Psoas muscle (tissue), 8 donors: ENCODE measurements around the gene ABHD8. TPM values are rescaled to one million over a fixed set of nuclear protein-coding genes. Genes with fewer than 3 reads are reported as not detected.

Source experiments
- ATAC-seq, 4 donors: fragments of 200-7000 bp; cut with Tn5 transposase; one replicate each; pipeline ENCODE4 v1.9.1; 2020; ENCODE audit warnings: moderate library complexity in 3 of 4, mild to moderate bottlenecking in 2 of 4
- DNase-seq, 2 donors: peaks; one replicate each; pipeline ENCODE4 v3.0.0-alpha.2; 2020
- H3K27ac ChIP-seq: fragments of 200-600 bp; one replicate; pipeline ENCODE4 v1.8.0; 2022
- H3K27me3 ChIP-seq, 3 donors: fragments of 200-600 bp in 1 of 3; one replicate each; pipeline versions ENCODE4 v1.6.1 to v1.8.0; 2013 to 2022; ENCODE audit warnings: low read length in 2 of 3, mild to moderate bottlenecking in 2 of 3, moderate library complexity in 1 of 3; ENCODE audit not compliant: insufficient read depth in 3 of 3
- H3K36me3 ChIP-seq, 2 donors: fragments of 200-600 bp in 1 of 2; one replicate each; pipeline versions ENCODE4 v1.6.1 to v1.8.0; 2013 to 2022; ENCODE audit warnings: low read depth in 1 of 2, mild to moderate bottlenecking in 1 of 2, moderate library complexity in 1 of 2; ENCODE audit not compliant: insufficient read depth in 1 of 2
- H3K4me1 ChIP-seq: fragments of 200-600 bp; one replicate; pipeline ENCODE4 v1.8.0; 2022
- H3K4me3 ChIP-seq: fragments of 200-600 bp; one replicate; pipeline ENCODE4 v1.8.0; 2022; ENCODE audit warnings: mild to moderate bottlenecking
- H3K9me3 ChIP-seq: fragments of 200-600 bp; one replicate; pipeline ENCODE4 v1.8.0; 2022
- WGBS, 3 donors: extraction: QIAGEN DNeasy Blood & Tissue Kit; methylation state at CpG; one replicate each; pipeline versions ENCODE4 v1.1.6 to v1.1.7; 2013; 5-methylcytosine and 5-hydroxymethylcytosine counted together
- intact Hi-C, 2 donors: fragments of 100-400 bp; cut with DNase I; formaldehyde crosslinking; loops; one replicate each; pipeline versions ENCODE4 v1.11.0 to v1.14.2; 2022
- polyA plus RNA-seq, 3 donors: library from polyadenylated mRNA; stranded (reverse); fragments of 200-250 nt; gene quantifications; one replicate each; pipeline ENCODE4 v1.2.3, GENCODE V29; 2013
- total RNA-seq, 4 donors: library from RNA; stranded (reverse); fragmentation: NEBNext Ultra II Directional in 2 of 4; extraction: Animal tissue kit (Norgen Biotek cat#: 25700) in 2 of 4; gene quantifications; one replicate each; pipeline versions ENCODE4 v1.2.1 to v1.2.4, GENCODE V29; 2021 to 2023
- TF ChIP-seq, protein P1 (sequence below): fragments of 200-600 bp; IDR thresholded peaks from one replicate; pipeline ENCODE4 v1.8.0; 2022; ENCODE audit warnings: antibody characterized with exemption
- donor health status: healthy with polysubstance abuse.
- donor health status: DM: no; HTN: no; CAD: no; lungs with moderate emphysema.
- donor health status: Bipolar disorder and iron deficiency.
- donor health status: healthy.
- donor health status: DM: yes; HTN: yes; CAD: no.
- donor health status: DM: no; HTN: no; CAD: no.
- donor health status: DM: no; HTN: no; CAD: no.
- donor health status: DM: yes; HTN: yes; CAD: no.

The ABHD8 gene
- total and polyA plus RNA-seq, 7 donors: 6.1 to 26.8 (median 12.3) TPM

DNA sequence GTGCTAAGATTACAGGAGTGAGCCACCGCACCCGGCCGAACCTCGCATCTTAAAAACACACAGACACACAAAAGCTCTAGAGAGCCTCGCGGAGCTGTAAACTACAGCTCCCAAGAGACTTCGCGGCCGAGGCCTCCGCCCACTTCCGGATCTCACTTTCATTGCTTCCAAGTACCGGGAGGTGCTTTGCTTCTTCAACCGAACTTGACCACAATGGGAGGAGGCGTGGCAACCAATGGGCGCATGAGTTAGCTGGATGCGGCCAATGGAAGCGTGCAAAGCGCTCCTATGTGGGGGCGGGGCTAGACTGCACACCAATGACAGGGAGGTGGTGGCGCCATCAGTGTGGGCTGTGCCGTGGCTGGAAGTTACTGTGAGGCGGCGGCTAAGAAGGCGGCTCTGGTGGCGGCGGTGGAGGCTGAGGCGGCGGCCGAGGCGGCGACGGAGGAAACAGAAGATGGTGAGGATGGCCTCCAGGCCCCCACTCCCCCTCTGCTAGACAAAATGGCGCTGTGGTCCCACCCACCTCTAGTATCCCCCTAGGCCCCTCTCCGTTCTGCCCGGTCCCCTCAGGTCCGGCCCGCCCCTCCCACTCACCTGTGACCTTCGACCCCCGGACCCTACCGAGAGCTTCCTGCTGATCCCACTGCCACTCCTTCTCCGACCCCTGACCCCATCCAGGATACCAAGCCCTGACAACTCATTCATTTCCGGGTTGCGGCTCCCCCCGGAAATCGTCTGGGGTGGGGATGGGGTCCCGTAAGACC, 6.2 kb upstream of the ABHD8 start, which contains the start of gene DDA1:
TSS of gene DDA1 (plus strand) at position 366 of the 767 bp plus-strand sequence. CDS start at position 458, 92 bp downstream.
- peaks cover 34% of the 10 kb centered on the region for H3K4me1 ChIP-seq
- TF ChIP-seq, protein P1, sequence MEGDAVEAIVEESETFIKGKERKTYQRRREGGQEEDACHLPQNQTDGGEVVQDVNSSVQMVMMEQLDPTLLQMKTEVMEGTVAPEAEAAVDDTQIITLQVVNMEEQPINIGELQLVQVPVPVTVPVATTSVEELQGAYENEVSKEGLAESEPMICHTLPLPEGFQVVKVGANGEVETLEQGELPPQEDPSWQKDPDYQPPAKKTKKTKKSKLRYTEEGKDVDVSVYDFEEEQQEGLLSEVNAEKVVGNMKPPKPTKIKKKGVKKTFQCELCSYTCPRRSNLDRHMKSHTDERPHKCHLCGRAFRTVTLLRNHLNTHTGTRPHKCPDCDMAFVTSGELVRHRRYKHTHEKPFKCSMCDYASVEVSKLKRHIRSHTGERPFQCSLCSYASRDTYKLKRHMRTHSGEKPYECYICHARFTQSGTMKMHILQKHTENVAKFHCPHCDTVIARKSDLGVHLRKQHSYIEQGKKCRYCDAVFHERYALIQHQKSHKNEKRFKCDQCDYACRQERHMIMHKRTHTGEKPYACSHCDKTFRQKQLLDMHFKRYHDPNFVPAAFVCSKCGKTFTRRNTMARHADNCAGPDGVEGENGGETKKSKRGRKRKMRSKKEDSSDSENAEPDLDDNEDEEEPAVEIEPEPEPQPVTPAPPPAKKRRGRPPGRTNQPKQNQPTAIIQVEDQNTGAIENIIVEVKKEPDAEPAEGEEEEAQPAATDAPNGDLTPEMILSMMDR: no peak
- WGBS, 3 donors: 1% methylated on average over 32 to 46 of the region's 46 CpGs

GRCh38 chr19:17307876-17308377, 4.7 kb upstream of the ABHD8 start:
- no peak overlapping the region for H3K4me3 ChIP-seq
- H3K27me3 ChIP-seq: peaks cover 0 to 1% (median 0%) of the 10 kb centered on the region in 3 donors
- 88 to 92% (median 88%) methylated on average over 8 of the region's 8 CpGs for WGBS, 3 donors
- intact Hi-C loops: no loop called here
- DNase-seq (no peak), ATAC-seq (no peak)
- no peaks in the 10 kb centered on the region for H3K36me3 ChIP-seq
- peaks cover 44% of the 10 kb centered on the region for H3K4me1 ChIP-seq
- H3K27ac ChIP-seq: peak overlapping the region; percentile 0
- TF ChIP-seq, protein P1: no peak
- no peaks in the 10 kb centered on the region for H3K9me3 ChIP-seq

More for the DNA sequence above, 6.2 kb upstream of the ABHD8 start, which contains the start of gene DDA1:
- intact Hi-C loops: no loop called here
- Histone ChIP-seq H3K27ac (peak within 1 kb of the TSS; percentile 78), H3K27me3 (peaks cover 0 to 1% (median 0%) of the 10 kb centered on the region in 3 donors), H3K36me3 (peaks cover 0 to 9% of the 10 kb centered on the region in 2 donors), H3K4me3 (peak within 1 kb of the TSS; percentile 72), H3K9me3 (no peaks in the 10 kb centered on the region)
- DNase-seq: peak; percentile 99
- ATAC-seq: peak; percentile 83 to 88 (median 84)

DNA sequence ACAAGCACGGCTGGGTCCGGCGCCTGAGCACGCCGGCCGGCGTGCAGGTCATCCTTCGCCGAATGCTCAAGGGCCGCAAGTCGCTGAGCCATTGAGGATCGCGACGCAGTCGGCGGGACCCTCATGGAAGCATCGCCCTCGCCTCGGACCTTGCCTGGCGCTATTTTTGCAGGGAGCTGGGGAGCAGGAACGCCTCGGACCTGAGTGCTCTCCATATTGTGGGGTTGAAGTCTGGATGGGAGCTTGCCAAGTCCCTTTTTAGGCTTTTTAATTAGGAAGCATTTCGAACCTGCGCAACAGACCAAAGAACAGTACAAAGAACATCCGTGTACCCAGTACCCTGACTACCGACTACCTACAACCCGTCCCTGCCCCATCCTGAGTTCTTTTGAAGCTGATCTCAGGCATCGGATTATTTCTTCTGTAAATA, 3.1 kb upstream of the ABHD8 start:
- H3K4me1 ChIP-seq: peaks cover 45% of the 10 kb centered on the region
- no peak for ATAC-seq
- no peaks in the 10 kb centered on the region for H3K27me3 ChIP-seq
- WGBS, 3 donors: 6 to 9% (median 7%) methylated on average over 28 of the region's 28 CpGs
- H3K27ac ChIP-seq: peak overlapping the region; percentile 88
- H3K36me3 ChIP-seq: peaks cover 0 to under 1% of the 10 kb centered on the region in 2 donors
- no peaks in the 10 kb centered on the region for H3K9me3 ChIP-seq
- DNase-seq: no peak
- TF ChIP-seq, protein P1: no peak
- intact Hi-C loops: no loop called here
- peak overlapping the region; percentile 79 for H3K4me3 ChIP-seq

DNA sequence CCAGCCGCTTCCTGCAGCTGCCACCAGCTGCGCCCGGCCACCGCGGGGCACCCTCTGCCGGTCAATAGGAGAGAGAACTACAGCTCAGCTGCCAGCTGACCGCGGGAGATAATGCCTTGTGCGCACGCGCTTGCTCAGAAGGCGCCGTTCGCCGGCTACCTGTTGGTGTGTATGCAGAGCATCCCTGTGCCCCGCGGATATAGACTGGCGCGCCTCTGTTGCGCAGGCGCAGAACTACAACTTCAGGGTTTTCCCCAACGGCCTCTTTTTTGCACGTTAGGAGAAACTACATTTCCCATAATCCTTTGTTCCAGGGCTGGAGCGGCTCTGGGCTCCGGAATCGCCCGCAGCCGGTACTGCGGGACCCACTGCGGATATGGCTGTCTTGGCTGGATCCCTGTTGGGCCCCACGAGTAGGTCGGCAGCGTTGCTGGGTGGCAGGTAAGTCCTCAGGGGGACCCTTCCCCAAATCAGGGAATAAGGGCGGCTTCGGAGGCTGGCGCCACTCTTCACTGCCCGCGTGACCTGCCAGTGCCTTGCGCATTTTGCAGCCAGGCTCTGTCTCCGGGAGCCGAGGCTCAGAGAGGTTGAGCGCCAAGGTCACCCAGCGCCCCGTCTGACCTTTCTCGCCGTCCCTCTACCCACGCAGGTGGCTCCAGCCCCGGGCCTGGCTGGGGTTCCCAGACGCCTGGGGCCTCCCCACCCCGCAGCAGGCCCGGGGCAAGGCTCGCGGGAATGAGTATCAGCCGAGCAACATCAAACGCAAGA, 2.5 kb upstream of the ABHD8 start, which contains the start of gene MRPL34:
TSS of gene MRPL34 (plus strand) at position 356 of the 768 bp plus-strand sequence. CDS start at position 377, 21 bp downstream.
- Histone ChIP-seq H3K27ac (peak within 1 kb of the TSS; percentile 88), H3K4me3 (peak within 1 kb of the TSS; percentile 79), H3K4me1 (peaks cover 39% of the 10 kb centered on the region), H3K27me3 (no peaks in the 10 kb centered on the region), H3K36me3 (peaks cover 0 to 6% of the 10 kb centered on the region in 2 donors), H3K9me3 (no peaks in the 10 kb centered on the region)
- peak; percentile 96 to 98 for DNase-seq
- intact Hi-C loops: no loop called here
- TF ChIP-seq, protein P1: peak; percentile 74
- 0 to 1% (median 0%) methylated on average over 55 of the region's 55 CpGs for WGBS, 3 donors
- ATAC-seq: peak; percentile 72 to 80 (median 77)
